GM19035 (cell line): ENCODE measurements around the gene TMEM175.
"Not testable (repeated sequence)": the region's sequence is repeated elsewhere in the genome, so short reads cannot be mapped to it uniquely, and the experiment has no call there.

Experiments
- ATAC-seq: cut with Tn5 transposase; IDR thresholded peaks from one replicate; pipeline ENCODE4 v1.9.1; 2021; ENCODE audit not compliant: unreplicated experiment

Gene TMEM175

DNA sequence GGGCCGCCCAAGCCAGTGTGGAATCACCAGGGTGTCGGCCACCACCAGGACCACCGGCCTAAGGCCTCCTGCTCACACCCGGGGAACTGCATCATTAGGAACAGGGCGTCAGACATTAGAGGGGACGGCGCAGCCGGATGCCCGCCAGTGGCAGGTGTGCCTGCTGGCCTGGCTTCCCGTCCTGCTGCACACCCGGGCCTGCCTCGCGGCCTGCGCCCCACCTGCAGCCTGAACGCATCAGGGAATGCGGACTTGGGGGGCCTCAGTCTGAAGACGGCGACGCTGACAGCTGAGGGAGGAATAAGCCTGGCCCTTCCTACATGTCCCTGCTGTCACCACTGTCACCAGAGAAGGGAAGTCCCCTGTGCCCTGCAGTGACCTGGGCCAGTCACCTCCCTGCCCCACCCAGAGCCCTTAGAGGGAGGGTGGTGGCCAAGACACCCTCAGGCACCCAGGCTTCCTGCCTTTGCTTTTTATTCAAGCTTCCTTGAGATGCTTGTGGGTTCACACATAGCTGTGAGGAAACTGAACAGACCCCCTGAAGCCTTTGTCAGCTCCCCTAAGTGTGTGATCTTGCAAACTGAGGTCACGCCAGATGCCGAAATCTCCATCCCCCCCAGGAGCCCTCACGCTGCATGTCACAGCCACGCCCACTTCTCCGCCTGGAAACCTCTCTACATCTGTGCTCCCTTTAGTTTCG lies 37.9 kb downstream of the TMEM175 start:
- ATAC-seq: no peak

DNA sequence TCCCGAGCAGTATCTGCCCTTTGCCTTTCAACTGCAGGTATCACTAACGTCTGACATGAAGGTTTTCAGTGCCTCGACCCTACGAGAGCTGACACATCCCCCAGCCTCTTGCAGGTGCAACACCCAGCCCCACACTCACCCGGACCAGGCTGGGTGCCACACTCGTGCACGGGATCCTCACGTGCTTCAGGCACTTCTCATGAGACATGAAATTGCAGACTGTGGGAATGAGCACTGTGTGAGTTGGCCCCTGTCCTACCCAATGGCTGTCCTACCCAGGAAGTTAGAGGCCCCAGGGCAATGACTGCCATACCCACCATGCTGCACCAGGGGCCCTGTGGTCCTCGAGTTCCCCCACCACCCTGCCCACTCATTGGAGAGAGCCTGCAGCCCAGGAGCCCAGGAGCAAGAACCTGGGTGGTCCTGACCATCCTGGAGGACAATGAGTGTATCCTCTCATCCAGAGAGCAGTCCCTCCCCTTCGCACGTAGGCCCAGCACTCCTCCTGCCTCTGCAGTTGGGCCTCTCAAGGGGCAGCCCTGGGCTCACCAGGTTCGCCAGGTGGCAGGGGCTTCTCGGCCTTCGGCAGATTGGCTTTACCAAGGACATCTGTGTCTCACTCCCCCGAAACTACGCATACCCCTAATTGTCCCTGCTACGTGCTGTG lies 38.7 kb downstream of the TMEM175 start:
- no peak for ATAC-seq

DNA sequence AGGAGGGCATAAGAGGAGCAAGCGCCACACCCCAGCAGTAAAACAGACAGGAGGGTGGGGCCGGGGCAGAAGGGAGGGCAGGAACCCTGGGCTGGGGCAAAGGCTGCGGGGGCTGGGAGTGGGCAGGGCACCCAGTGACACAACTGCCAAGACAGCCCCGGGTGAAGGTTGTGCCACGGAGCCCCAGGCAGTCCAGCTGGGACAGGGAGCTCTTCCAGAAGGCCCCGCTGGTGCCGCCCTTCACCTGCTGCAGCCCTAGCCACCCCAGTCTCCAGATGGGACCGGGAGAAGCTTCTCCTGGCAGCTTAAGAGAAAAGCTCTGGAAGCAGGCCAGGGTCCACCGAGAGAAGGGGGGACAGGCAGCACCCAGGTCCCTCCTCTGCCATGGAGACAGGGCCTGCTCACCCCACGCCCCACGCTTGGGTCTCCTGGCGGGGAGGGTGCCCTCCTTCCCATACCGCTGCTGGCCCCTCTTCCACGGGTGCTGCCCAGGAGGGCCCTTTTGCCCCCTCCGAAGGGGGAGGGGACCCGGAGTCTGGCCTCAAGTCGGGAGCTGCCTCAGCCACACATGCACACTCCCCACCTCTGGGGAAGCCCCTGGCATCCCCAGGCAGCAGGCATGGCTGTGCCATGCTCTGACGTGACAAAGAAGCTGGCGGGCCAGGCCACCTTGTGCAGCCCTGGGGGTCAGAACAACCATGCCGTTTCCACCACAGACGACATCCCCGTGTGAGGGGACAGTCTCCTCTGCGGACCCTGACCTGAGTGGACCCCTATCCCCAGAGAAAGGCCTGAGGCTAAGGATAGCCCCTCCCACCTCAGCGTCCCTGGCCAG lies 39.6 kb downstream of the TMEM175 start:
- ATAC-seq: no peak

DNA sequence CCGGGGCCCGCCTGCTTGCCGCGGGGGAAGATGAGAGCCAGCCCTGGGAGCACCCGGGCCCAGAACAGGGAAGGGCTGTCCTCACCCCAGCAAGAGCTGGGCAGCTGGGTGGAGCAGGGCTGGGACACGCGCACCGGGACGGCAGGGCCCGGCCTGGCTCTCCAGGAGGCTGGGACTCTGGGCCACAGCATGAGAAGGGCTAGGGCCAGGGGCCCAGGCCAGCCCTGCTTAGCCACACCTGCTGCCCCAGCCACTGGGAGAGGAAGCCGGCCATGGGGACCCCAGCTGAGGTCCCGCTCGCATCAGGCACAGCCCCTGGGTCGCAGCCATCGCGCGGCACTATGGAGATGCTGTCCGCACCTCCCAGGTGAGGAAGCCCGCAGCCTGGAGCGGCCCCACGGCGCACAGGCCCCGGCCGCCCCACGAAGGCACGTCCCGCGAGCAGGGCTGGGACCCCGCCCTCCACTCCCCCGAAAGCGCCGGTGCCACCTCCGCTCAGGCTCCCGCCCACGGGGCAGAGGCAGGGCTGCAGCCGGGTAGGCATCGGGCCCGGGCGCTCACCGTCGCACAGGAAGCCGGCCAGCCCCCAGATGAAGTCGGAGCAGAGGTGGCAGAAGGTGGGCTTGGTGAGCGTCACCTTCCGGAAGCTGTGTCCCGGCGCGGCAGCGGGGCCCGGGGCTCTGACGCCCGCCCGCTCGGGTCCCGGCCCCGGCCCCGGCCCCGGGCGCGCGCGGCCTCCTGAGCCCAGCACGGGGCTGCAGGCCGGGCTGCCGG lies 40.6 kb downstream of the TMEM175 start:
- peak; percentile 54 for ATAC-seq

DNA sequence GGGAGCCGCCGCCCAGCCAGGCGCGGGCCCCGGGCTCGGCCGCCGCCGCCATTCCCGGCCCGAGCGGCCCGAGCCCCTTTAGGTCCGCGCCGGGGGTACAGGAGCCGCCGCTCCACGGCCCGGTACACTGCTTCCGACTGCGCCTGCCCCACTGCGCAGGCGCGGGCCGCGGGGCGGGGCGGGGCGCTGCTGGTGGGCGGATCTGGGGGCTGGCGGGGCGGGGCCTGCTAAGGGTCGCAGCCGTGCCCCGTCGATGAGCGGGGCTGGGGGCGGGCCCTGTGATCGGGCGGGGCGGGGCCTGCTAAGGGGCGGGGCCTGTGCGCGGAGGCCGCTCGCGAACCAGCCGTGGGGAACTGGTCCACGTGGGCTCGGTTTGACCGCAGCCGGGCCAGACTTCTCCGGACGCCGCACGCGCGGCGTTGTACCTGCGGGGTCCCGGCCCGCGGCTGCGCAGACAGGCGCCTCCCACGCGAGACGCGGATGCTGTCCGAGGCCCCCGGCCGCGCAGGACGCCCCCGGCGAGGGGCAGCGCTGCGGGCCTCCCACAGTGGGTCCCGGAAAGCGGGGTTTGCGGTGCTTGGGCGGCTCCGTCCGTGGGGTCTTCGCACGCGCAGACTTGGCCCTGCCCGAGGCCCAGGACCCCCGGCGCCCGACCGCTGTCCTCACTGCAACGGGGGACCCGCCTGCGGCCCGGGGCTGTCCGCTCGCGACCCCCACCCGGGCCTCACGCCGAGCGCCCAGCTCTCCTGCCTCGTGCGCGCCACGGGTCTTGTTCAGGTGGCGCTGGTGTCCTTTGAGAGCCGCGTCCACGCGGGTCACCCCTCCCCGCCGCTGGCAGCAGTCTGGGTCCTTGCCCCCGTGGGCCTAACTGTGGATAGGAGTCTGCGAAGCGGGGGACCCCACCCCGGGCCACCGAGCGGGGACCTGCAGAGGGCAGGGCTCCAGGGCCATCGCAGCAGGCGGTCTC lies 41.5 kb downstream of the TMEM175 start, which contains the start of gene DGKQ:
Gene DGKQ, minus strand, starts transcription at position 139 of the 967 bp plus-strand sequence. Its CDS starts 87 bp downstream, at position 52.
- peak; percentile 66 for ATAC-seq

DNA sequence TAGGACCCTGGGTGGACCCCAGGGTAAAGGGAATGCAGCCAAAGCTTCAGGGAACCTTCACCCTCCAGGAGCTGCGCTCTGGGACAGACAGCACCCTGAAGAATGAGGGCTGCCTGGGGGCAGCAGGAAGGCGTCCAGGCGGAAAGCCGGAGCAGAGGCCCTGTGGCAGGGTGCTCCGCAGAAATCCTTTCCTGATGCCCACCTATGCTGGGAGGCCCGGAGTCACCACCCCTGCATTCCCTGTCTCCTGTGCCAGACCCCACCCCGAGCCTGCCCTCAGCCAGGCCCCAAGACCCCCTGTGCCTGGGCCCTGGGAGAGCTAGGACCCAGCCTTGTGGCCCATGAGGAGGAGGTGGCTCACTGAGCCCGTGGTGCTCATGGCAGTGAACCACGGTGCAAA lies 42.4 kb downstream of the TMEM175 start:
- ATAC-seq: no peak

DNA sequence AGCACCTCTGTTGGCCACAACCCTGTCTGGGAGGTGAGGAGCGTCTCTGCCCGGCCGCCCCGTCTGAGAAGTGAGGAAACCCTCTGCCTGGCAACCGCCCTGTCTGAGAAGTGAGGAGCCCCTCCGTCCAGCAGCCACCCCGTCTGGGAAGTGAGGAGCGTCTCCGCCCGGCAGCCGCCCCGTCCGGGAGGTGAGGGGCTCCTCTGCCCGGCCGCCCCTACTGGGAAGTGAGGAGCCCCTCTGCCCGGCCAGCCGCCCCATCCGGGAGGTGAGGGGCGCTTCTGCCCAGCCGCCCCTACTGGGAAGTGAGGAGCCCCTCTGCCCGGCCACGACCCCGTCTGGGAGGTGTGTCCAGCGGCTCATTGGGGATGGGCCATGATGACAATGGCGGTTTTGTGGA lies 43.8 kb downstream of the TMEM175 start:
- ATAC-seq: not testable (repeated sequence)

DNA sequence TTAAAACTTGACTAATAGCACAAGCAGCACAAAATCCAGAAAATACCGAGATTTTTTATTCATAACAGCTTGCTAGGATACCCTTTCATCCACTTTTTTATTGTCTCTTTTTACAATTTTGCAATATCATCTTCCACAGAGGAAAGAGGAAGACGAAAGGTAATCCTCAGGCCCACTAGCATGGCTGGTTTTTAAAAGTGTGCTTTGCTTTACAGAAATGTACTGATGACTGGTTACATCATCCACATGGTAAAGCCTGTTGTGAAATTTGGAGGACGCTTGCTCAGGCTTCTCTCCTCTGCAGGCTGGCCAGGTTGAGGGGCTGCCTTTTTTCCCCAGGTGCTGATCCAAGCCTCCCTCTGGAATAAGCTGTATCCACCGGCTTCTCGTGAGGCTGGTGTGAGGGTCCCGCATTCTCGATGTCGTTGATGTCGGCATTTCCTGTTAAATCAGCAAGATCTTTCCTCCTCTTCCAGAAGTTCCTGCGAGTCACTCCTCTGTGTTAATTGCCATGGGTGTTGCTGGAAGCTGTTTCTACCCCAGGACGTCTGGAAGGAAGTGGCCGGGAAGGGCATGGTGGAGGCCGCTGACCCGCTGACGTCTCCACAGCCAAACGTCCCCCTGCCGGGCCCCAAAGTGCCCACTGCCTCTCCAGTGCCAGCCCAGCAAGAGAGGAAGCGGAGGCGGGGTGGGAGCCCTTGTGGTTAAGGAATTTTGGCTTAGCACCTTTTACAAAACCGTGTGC lies 46.9 kb downstream of the TMEM175 start:
- ATAC-seq: no peak

DNA sequence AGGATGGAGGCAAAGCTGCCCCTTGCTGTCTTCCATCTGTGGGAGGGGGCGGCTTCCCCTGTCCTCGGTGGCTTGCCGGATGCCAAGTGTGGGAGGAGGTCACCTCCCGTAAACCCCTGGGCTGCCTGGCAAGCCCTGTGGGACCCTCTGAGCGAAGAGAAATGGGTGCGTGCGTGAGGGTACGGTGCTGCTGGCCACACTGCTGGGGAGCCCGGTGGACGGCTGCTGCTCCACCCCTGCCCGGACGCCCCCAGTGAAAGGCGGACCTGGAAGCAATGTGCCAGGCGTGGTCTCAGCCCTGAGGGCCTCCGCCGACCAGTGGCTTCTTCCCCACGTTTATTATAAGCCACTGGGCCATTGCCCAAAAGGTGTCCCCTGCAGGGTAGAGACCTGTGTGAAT lies 50.0 kb downstream of the TMEM175 start:
- ATAC-seq: no peak

DNA sequence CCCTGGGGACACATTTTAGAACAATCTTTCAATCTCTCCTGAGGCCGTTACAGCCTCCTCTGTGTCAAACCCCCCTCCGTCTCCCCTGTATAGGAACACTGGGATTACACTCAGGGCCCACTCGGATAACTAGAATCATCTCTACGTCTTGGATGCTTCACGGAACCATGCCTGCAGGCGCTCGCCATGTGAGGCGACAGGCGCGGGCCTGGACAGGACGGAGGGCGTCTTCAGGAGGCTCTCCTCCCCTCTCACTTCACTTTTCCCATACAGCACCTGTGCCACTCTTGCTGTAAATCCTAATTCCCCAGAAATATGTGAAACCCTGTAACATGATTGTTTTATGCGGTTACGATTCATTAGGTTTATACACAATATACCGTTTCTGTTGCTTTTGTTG lies 50.6 kb downstream of the TMEM175 start:
- ATAC-seq: no peak

DNA sequence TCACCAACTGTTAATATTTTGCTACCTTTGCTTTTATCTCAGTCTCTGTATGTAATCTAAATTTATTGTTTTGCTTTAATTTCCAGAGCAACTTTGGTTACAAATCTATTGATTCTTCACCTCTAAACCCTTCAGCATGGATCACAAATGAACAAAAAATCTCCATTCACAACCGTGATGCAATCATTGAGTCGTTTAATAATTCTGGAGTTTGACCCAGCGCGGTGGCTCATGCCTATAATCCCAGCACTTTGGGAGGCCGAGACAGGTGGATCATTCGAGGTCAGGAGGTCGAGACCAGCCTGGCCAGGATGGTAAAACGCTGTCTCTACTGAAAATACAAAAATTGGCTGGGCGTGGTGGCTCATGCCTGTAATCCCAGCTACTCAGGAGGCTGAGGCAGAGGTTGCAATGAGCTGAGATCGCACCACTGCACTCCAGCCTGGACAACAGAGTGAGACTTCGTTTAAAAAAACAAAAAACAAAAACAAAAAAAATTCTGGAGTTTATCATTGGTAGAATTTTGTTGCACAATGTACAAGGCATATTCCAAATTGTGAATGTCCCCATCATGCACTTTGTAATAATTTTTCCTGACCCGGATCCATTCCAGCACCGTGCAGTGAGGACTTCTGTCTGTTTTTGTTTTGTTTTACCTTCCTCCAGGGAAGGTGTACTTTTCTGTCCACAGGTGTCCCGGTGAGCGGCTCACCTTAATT lies 52.2 kb downstream of the TMEM175 start:
- ATAC-seq: no peak

DNA sequence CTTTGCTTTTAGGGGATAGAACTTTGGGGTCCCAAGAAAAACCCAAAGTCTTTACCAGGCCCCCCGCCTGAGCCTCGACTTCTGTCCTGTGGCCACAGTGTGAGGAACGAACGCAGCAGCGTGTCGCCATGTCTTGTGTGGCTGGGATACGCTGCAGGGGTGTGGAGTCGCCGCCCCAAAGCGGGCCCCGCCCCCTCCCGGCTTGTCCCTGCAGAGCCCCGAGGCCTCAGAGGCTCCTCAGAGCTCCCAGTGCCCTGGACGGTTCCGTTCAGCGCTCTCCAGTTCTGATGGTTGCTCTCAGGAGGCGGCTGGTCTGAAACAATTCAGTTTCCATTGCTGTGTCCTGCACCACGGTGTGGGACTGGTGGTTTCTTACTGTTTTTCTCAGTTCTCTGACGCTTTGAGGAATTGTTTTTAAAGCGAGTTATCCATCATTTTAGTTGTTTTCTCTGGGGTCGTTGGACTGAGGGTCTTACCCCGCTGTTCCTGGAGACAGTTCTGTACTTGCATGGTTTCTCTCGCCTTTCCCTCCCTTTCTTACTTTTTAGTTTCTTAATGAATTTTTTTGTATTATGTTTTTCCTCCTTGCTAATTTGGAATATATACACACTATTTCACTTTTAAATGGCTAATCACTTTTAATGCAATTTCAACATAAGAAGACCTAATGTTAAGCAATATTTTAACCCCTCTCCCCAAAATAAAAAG lies 53.0 kb downstream of the TMEM175 start:
- no peak for ATAC-seq

DNA sequence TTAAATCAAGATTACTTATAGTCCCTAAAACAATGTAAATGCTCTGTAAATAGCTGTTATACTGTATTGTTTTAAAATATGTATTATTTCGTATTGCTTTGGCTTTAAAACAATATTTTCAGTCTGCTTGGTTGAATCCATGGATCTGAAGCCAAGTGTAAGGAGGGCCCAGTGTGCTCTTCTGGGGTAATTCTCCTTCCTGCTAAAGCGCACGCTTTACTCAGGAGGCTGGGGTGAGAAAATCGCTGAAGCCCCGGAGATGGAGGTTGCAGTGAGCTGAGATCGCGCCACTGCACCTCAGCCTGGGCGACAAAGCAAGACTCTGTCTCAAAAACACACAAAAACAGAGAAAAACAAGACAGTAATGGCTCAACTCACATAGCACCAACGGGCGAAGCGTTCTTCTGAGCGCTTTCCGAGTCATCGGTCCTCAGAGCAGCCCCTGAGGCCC lies 54.2 kb downstream of the TMEM175 start:
- peak; percentile 32 for ATAC-seq

DNA sequence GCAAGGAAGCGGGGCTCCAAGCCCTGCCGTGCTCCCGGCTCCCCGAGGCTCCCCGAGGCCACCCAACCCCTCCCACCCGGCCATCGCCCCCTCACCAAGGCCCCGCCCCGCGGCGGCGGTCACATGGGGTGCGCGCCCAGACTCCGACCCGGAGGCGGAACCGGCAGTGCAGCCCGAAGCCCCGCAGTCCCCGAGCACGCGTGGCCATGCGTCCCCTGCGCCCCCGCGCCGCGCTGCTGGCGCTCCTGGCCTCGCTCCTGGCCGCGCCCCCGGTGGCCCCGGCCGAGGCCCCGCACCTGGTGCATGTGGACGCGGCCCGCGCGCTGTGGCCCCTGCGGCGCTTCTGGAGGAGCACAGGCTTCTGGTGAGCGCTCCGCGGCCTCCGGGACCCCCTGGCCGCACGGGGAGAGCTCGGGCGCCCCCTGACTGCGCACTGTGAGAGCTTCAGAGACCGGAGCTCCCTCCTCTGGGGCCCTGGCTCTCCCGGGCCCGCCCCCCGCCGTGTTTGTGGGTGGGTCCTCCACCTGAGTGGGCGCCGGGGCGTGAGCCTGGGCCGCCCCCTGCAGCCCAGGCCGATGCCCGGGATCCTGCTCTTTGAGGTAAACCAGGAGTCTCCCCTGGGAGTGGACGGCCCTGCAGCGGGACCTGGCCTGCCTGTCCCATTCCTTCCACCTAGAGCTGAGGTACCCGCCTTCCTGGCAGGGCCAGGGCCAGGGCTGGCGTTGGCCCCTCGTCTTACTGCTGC lies 54.8 kb downstream of the TMEM175 start, which contains the start of gene IDUA:
Gene IDUA, plus strand, starts transcription at position 166 of the 745 bp plus-strand sequence. Its CDS starts 41 bp downstream, at position 207.
- peak; percentile 75 for ATAC-seq

DNA sequence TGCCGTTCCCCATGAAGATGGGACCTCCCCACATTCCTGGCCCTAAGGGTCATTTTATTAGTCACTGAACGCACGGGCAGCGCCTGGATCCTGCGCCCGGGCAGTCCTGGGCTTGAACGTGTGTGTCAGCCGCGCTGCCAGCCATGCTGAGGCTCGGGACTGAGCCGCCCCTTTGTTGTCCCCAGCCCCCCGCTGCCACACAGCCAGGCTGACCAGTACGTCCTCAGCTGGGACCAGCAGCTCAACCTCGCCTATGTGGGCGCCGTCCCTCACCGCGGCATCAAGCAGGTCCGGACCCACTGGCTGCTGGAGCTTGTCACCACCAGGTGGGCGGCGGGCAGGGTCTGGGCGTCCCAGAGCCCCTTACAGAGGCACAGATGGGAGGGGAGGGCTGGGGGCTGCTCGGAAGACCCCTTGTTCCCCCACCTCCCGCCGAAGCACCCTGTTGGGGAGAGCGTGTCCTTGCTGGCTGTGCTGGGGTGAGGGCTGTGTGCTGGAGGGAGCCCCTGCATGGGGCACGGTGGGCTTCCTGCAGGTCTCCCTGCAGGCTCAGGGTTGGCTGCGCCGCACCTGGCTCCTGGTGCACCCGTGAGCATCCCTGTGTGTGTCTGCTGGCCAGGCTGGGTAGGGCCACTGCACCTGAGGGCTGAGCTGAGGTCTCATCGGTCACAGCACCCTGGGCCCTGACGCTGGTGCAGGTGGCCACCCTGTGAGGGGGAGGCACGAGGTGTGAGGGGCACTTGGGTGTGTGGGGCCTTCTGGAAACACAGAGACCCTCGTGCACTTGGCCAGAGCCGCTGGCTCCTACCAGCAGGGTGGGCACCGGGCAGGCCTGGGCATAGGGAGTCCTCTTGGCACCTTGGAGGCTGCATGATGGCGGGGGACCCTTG lies 55.6 kb downstream of the TMEM175 start:
- ATAC-seq: no peak
